Activated CD8-positive, alpha-beta memory T cell treated with anti-CD3 and anti-CD28 coated beads for 48 hours (primary cell): ENCODE measurements around the gene PRPF40B.
"Not testable (repeated sequence)": the region's sequence is repeated elsewhere in the genome, so short reads cannot be mapped to it uniquely, and the experiment has no call there.

Source experiments
- DNase-seq, 3 experiments: peaks; one replicate each; pipeline ENCODE4 v3.0.0-alpha.2; 2020; ENCODE audit warnings: low read depth in 2 of 3, low spot score in 2 of 3

Gene PRPF40B

DNA sequence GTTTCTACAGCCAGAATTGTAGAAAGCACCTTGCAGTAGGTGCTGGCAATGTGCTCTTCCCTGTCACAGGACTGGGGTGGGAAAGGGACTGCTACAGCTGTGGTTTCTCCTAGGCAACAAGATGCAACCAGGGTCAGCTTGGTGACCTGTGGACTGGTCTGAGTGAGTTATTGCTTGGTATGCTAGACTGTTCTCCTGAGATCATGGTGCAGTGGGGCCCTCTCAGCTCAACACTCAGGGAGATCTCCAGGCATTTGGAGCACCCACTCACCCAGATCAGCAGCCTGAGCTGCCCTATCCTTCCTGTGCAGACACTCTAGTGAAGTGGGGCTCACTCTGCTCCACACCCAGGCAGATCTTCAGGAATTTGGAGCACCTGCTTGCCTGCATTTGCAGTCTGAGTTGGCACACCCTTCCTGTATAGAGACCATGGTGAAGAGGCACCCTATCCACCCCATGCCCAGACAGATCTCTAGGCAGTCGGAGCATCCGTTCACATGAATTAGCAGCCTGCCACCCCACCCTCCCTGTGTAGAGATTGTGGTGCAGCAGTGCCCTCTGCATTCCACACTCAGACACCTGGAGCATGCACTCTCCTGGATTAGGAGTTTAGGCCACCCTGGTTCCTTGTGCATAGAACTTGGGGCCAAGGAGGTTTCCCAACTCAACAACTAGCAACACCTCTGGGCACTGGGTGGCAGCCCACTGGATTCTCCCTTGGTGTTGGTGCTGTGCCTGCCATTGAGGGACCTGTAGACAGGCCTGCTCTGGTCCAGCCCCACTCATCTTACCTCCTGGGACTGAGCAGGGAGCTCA is 14.1 kb upstream of the PRPF40B start:
- DNase-seq = no peak

DNA sequence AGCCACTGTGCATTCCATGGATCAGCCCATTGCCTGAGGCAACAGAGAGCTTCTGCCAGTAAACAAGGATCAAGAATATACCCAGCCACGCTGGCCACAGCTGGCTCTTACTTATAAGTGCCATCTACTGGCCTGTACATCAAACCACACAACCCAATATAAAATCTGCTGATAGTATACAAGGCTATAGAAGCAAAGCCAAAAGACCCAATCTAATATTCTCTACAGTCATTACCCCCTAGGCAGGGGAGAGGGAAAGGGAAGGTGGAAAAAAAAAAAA is 13.5 kb upstream of the PRPF40B start:
- DNase-seq = no peak

GRCh38 chr12:49610785-49611184 is 12.6 kb upstream of the PRPF40B start:
- DNase-seq = not testable (repeated sequence)

GRCh38 chr12:49612210-49612609 is 11.2 kb upstream of the PRPF40B start:
- no peak for DNase-seq

DNA sequence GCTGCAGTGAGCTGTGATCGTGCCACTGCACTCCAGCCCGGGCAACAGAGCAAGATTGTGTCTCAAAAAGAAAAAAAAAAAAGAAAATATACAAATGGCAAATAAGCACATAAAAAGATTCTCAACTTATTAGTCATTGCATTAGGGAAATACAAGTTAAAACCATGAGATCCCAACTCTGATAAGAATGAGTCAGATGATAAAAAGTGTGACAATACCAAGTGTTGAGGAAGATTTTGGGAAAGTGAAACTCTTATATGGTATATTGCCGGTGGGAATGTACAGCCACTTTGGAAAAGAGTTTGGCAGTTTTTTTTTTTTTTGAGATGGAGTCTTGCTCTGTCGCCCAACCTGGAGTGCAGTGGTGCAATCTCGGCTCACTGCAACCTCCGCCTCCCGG is 7.6 kb upstream of the PRPF40B start:
- DNase-seq = no peak

DNA sequence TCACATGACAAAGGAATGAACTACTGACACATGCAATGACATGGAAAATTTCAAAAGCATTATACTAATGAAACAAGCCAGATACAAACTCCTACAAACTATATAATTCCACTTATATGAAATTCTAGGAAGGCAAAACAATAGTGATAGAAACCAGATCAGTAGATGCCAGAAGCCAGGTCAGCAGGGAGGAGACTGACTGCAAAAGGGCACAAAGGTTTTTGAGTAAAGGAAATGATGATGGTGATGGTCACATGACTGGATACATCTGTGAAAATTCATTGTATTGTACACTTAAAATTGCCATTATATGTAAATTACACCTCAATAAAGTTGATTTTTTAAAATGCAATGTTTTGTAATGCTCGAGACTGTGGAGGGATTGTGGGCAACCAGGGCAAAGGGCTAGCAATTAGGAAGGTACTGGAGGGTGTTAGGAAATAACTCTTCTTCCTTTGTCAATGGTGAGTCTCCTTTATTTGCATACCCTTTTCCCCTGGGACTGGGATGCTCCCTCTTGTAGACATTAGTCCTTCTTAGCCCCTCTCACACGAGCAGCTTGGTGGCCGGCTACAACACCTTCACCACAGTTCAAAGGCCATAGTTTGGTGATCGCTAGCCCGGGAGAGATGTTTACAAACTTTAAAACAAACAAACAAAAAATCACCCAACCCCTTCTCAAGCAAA is 6.7 kb upstream of the PRPF40B start:
- no peak for DNase-seq

- DNase-seq = no peak
Observed at GRCh38 chr12:49618576-49618975, 4.8 kb upstream of the PRPF40B start.

DNA sequence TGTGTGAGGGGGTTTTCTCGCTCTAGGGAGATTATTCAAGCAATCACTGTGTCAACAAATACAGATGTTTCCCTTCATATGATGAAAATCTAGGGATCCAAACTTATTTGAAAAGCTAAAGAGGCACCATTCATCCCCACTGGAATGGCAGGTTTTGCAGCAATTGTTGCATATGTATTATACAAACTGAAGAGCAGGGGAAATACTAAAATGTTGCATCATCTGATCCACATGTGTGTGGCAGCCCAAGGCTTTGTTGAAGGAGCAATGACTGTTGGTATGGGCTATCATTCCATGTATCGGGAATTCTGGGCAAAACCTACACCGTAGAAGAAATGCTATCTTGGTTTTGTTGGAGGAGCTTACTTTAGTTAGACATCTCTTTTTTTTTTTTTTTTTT is 4.1 kb upstream of the PRPF40B start:
- DNase-seq = no peak

DNA sequence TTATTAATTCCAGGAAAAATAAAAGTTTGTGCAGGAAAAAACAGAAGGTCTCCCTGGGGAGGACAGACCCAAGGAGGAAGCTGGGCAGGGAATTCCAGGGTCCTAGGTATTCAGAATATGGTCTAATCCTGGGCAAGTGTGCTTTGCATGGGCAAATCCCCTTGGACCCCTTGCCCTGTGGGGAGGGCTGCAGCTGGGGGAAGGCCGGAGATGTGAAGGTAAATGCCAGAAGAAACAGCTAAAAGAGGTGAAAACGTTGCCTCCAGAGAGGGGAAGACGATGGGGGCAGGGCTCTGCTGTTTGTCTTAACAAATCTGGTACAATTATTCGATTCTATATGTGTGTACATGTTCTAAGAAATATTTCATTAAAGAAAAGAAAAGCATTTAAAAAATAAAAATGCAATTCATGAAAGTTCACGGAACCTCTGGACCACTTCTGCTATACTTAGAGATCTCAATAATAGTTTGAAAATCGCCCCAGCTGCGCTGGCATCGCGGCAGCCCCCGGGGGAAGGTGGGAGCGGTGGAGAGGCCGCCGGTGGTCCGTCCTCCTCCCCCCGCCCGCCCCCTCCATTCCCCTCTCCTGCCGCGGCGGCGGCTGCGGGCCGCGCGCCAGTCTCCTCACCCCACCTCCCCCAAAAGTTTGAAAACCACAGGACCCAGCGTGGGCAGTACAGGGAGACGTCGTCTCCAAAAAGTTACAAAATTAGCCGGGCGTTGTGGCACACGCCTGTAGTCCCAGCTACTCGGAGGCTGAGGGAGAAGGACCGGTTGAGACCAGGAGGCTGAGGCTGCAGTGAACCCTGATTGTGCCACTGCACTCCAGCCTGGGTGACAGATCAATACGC is 1.5 kb upstream of the PRPF40B start:
- DNase-seq = no peak

GRCh38 chr12:49622501-49623141 is 740 bp upstream of the PRPF40B start:
- peak; percentile 28 to 40 (median 30) for DNase-seq

- DNase-seq = no peak
Observed at GRCh38 chr12:49624921-49625577, 1.7 kb downstream of the PRPF40B start.

DNA sequence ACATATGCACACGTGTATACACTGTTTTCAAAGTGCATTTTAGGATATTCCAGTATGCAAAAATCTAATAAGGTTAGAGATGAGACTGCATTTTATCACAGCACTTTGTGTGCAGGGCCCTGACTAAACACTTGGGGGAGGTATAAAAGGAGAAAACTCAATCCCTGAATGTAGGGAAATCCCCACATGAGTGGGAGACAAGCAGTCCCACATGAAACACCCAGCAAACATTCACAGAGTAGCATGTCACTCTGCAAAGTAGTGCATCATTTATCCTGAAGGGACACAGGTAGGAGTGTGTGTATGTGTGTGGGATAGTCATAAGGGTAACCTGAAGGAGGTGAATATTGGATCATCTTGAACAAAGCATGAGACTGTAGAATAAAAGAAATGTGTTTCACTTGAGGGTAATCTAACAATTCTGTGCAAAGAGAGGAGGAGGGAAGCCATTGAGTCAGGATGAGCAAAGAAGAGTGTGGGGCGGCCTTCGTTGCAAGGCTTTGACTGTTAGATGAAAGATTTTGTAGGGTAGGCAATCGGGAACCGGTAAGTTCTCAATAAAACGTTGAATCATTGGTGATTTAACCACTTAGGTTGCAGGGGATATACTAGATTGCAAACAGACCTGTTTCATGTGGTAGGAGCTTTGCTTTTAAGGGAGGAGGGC is 2.9 kb downstream of the PRPF40B start:
- DNase-seq = no peak

- DNase-seq = no peak
Observed at GRCh38 chr12:49626836-49627235, 3.5 kb downstream of the PRPF40B start.

DNA sequence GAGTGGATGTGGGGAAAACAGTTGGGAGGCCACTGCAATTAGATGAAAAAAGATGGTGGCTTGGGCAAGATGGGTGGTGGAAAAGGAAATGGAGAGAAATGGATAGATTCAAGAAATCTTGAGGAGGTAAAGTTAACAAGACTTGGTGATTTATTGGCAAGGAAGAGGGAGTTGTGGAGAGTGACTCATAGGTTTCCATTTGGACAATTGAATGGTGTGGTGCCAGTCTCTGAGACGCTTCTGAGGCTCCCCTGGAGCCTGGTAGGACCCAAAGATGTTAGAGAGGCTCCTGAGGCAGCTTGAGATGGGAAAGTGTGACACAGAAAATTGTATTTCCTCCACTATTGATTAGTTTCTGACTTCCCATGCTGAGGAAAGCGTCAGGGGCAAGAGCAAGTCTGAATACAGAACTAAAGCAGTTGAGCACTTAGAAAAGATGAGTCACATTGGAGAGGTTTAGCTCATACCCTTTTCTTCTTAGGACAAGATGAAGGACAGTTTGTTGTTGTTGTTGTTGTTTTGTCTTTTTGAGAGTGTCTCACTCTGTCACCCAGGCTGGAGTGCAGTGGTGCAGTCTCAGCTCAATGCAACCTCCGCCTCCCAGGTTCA is 4.5 kb downstream of the PRPF40B start:
- DNase-seq = no peak

GRCh38 chr12:49631336-49631907 is 8.1 kb downstream of the PRPF40B start:
- DNase-seq = no peak

- no peak for DNase-seq
Observed at GRCh38 chr12:49632401-49632800, 9.0 kb downstream of the PRPF40B start.

DNA sequence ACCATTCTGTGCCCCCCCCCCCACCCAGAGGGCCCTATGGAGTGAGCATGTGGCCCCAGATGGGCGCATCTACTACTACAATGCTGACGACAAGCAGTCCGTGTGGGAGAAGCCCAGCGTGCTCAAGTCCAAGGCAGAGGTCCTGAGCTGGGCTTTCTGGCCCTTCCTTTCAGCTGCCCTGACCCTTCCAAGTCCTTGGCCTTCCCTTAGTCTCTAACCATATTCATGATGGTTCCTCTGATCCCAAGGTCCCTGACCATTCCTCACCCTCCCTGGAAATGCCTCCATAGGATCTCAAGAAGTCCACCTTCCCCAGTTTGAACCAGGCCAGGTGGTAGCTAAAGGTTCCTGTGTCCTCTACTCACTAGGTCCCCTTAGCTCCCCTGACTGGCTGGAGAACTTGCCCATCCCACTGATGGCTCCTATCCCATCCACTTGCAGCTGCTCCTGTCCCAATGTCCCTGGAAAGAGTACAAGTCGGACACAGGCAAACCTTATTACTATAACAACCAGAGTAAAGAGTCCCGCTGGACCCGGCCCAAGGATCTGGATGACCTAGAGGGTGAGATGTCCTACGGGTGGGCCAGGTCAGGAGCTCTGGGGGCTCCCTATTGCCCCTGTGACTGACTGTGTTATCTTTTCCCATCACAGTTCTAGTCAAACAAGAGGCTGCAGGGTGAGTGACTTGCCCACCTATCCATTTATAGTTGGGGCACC is 9.8 kb downstream of the PRPF40B start:
- DNase-seq = no peak

- no peak for DNase-seq
Observed at GRCh38 chr12:49633703-49634345, 10.5 kb downstream of the PRPF40B start.

DNA sequence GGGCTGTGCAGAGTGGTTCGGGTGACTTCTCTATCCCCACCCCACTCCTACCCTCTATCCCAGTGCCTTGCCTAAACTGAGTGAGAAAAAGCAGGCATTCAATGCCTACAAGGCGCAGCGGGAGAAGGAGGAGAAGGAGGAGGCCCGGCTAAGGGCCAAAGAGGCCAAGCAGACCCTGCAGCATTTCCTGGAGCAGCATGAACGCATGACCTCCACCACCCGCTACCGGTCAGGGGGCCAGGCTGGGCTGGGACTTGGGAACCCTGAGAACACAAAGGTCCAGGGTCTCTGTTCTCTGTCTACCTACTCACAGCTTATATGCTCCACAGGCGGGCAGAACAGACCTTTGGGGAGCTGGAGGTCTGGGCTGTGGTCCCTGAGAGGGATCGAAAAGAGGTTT is 11.7 kb downstream of the PRPF40B start:
- no peak for DNase-seq
